ENCODE data around the gene DOK1. TPM values are rescaled to one million over a fixed set of nuclear protein-coding genes. Genes with fewer than 3 reads are reported as not detected.

The DOK1 gene
- total RNA-seq, 1 experiment from 2014 or later = 15.0 TPM

GRCh38 chr2:74572178-74572925 lies 17.8 kb downstream of the DOK1 start:
- no peak overlapping the region for H2AFZ ChIP-seq
- H3K4me3 ChIP-seq = no peak overlapping the region
- H3K27ac ChIP-seq = no peak overlapping the region
- intact Hi-C loops (cut with micrococcal nuclease; ENCODE audit: unreplicated experiment) = no loop called here
- H3K4me2 ChIP-seq = no peak overlapping the region
- H3K9me2 ChIP-seq (ENCODE audit: insufficient read depth) = no peaks in the 10 kb centered on the region
- H3F3A ChIP-seq (ENCODE audit: insufficient read depth, low read depth) = peaks cover 25% of the 10 kb centered on the region
- CTCF ChIA-PET = no interaction called here
- H3K79me2 ChIP-seq (ENCODE audit: low read depth) = no peaks in the 10 kb centered on the region
- no peaks in the 10 kb centered on the region for H3K9me3 ChIP-seq (ENCODE audit: insufficient read depth, low read depth)
- H3K36me3 ChIP-seq (ENCODE audit: low read depth) = no peaks in the 10 kb centered on the region
- DNase-seq = peak in 1 of 2 experiments; percentile 32
- no peaks in the 10 kb centered on the region for H3K27me3 ChIP-seq (ENCODE audit: insufficient read depth, low read depth)
- H4K20me1 ChIP-seq (ENCODE audit: insufficient read depth) = no peaks in the 10 kb centered on the region
- TF ChIP-seq CTCF (conservative IDR thresholded peaks at IDR 0.05) = no peak
- TF ChIP-seq EZH2 (IDR thresholded peaks at IDR 0.05; ENCODE audit: low read depth) = no peak
- no TSS peak for BruUV-seq (replicated peaks)
- peaks cover 24% of the 10 kb centered on the region for H3K4me1 ChIP-seq (replicated peaks; ENCODE audit: insufficient read depth)
- POLR2A ChIA-PET (ENCODE audit: unreplicated experiment) = no interaction called here

- Histone ChIP-seq H3K27ac (no peak overlapping the region), H4K20me1 (ENCODE audit: insufficient read depth) (no peaks in the 10 kb centered on the region), H2AFZ (peak overlapping the region; percentile 9; the same call in 1 of the 2 replicates), H3K27me3 (ENCODE audit: insufficient read depth, low read depth) (no peaks in the 10 kb centered on the region), H3K9me2 (ENCODE audit: insufficient read depth) (no peaks in the 10 kb centered on the region), H3K36me3 (ENCODE audit: low read depth) (no peaks in the 10 kb centered on the region), H3K4me2 (peak overlapping the region; percentile 11), H3K9me3 (ENCODE audit: insufficient read depth, low read depth) (no peaks in the 10 kb centered on the region), H3K4me3 (no peak overlapping the region), H3F3A (ENCODE audit: insufficient read depth, low read depth) (peaks cover 19% of the 10 kb centered on the region), H3K79me2 (ENCODE audit: low read depth) (no peaks in the 10 kb centered on the region), H3K4me1 (replicated peaks; ENCODE audit: insufficient read depth) (peaks cover 9% of the 10 kb centered on the region; the same call in 1 of the 2 replicates)
- DNase-seq = peak in 1 of 2 experiments; percentile 57
- intact Hi-C loops (cut with micrococcal nuclease; ENCODE audit: unreplicated experiment) = no loop called here
- TF ChIP-seq CTCF (conservative IDR thresholded peaks at IDR 0.05) (no peak), EZH2 (IDR thresholded peaks at IDR 0.05; ENCODE audit: low read depth) (no peak)
- no TSS peak for BruUV-seq (replicated peaks)
- CTCF ChIA-PET = no interaction called here
- POLR2A ChIA-PET (ENCODE audit: unreplicated experiment) = interaction anchor here (0.6 kb wide), 4 partner anchors 11 to 862 kb away, joined by 3 to 31 read pairs (median 5); no protein-coding TSS in a partner anchor
Measured at GRCh38 chr2:74573747-74574562, 19.4 kb downstream of the DOK1 start.

GRCh38 chr2:74575320-74575719 lies 20.8 kb downstream of the DOK1 start:
- POLR2A ChIA-PET (ENCODE audit: unreplicated experiment) = no interaction called here
- Histone ChIP-seq H3F3A (ENCODE audit: insufficient read depth, low read depth) (peaks cover 19% of the 10 kb centered on the region), H3K27ac (no peak overlapping the region), H3K4me2 (no peak overlapping the region), H3K9me3 (ENCODE audit: insufficient read depth, low read depth) (no peaks in the 10 kb centered on the region), H3K4me3 (no peak overlapping the region), H3K27me3 (ENCODE audit: insufficient read depth, low read depth) (no peaks in the 10 kb centered on the region), H3K4me1 (replicated peaks; ENCODE audit: insufficient read depth) (peaks cover 9% of the 10 kb centered on the region; the same call in 1 of the 2 replicates), H2AFZ (no peak overlapping the region), H4K20me1 (ENCODE audit: insufficient read depth) (no peaks in the 10 kb centered on the region), H3K79me2 (ENCODE audit: low read depth) (no peaks in the 10 kb centered on the region), H3K9me2 (ENCODE audit: insufficient read depth) (no peaks in the 10 kb centered on the region), H3K36me3 (ENCODE audit: low read depth) (no peaks in the 10 kb centered on the region)
- TF ChIP-seq CTCF (conservative IDR thresholded peaks at IDR 0.05) (no peak), EZH2 (IDR thresholded peaks at IDR 0.05; ENCODE audit: low read depth) (no peak)
- intact Hi-C loops (cut with micrococcal nuclease; ENCODE audit: unreplicated experiment) = no loop called here
- no TSS peak for BruUV-seq (replicated peaks)
- no peak for DNase-seq
- CTCF ChIA-PET = interaction anchor here (0.6 kb wide), 1 partner anchor 115 kb away, joined by 4 read pairs; no protein-coding TSS in a partner anchor

Measured in PC-9 (cell line).